Smooth muscle cell (in vitro differentiated cells): Measurements from ENCODE around the gene SIGLEC15. TPM values are rescaled to one million over a fixed set of nuclear protein-coding genes. Genes with fewer than 3 reads are reported as not detected.
A peak's percentile ranks its signal among the peaks of the same experiment; 100 is the strongest.

Experiments used
- DNase-seq: peaks from one replicate; lab custom pipeline; 2025; ENCODE audit not compliant: unreplicated experiment; lab: John Stamatoyannopoulos, UW
- H2AFZ ChIP-seq: fragments of 200-600 bp; sonication (generic); 2 replicates; pipeline ENCODE4 v1.6.0; 2016; ENCODE audit warnings: antibody characterized with exemption, low read depth, mild to moderate bottlenecking
- H3F3A ChIP-seq: fragments of 200-600 bp; sonication (generic); 2 replicates; pipeline ENCODE4 v1.6.0; 2017; ENCODE audit warnings: antibody characterized with exemption, low read depth
- H3K27ac ChIP-seq: fragments of 200-600 bp; sonication (generic); 2 replicates; pipeline ENCODE4 v1.5.1; 2016; ENCODE audit warnings: low read depth, mild to moderate bottlenecking
- H3K27me3 ChIP-seq: fragments of 200-600 bp; sonication (generic); 2 replicates; pipeline ENCODE4 v1.6.1; 2016; ENCODE audit warnings: low read depth, mild to moderate bottlenecking
- H3K36me3 ChIP-seq: fragments of 200-600 bp; sonication (generic); 2 replicates; pipeline ENCODE4 v1.5.1; 2016; ENCODE audit warnings: low read depth
- H3K4me1 ChIP-seq: fragments of 200-600 bp; sonication (generic); 2 replicates; pipeline ENCODE4 v1.5.1; 2016; ENCODE audit warnings: low read depth
- H3K4me2 ChIP-seq: fragments of 200-600 bp; sonication (generic); 2 replicates; pipeline ENCODE4 v1.6.0; 2016; ENCODE audit warnings: mild to moderate bottlenecking
- H3K4me3 ChIP-seq: fragments of 200-600 bp; sonication (generic); 2 replicates; pipeline ENCODE4 v1.5.1; 2016; ENCODE audit warnings: mild to moderate bottlenecking
- H3K79me2 ChIP-seq: fragments of 200-600 bp; sonication (generic); 2 replicates; pipeline ENCODE4 v1.6.0; 2016; ENCODE audit warnings: low read depth, mild to moderate bottlenecking
- H3K9ac ChIP-seq: fragments of 200-600 bp; sonication (generic); 2 replicates; pipeline ENCODE4 v1.6.0; 2016; ENCODE audit warnings: low read depth
- H3K9me3 ChIP-seq: fragments of 200-600 bp; sonication (generic); replicated peaks from 2 replicates; pipeline ENCODE4 v1.5.1; 2016; ENCODE audit warnings: low read depth
- H4K20me1 ChIP-seq: fragments of 200-600 bp; sonication (generic); 2 replicates; pipeline ENCODE4 v1.6.0; 2016; ENCODE audit warnings: low read depth
- CTCF ChIP-seq: fragments of 200-600 bp; sonication (generic); IDR thresholded peaks from 2 replicates; pipeline ENCODE4 v1.5.1; 2017; ENCODE audit warnings: borderline replicate concordance, mild to moderate bottlenecking, antibody characterized with exemption; ENCODE audit not compliant: insufficient read depth, poor library complexity, severe bottlenecking
- WGBS: methylation state at CpG from one replicate; pipeline ENCODE4 v1.1.7; 2016; ENCODE audit warnings: low lambda C conversion rate; 5-methylcytosine and 5-hydroxymethylcytosine counted together
- polyA plus RNA-seq: library from polyadenylated mRNA; unstranded; fragments of >200 nt; fragmentation: Nextera tagmentation; extraction: Ambion mirVana; gene quantifications from 2 replicates; pipeline ENCODE4 v1.2.1, GENCODE V29; 2016
- total RNA-seq: library from RNA; depleted of rRNA; stranded (reverse); fragments of >200 nt; gene quantifications from 2 replicates; pipeline ENCODE4 v1.2.3, GENCODE V29; 2014

SIGLEC15 gene
- total and polyA plus RNA-seq, 2 experiments from 2014 or later: 0.58 to 1.4 TPM

GRCh38 chr18:45838302-45839070 lies 13.0 kb downstream of the SIGLEC15 start:
- no peak overlapping the region for H3K4me2 ChIP-seq
- peaks cover 14% of the 10 kb centered on the region for H3K27me3 ChIP-seq
- no peaks in the 10 kb centered on the region for H3K9me3 ChIP-seq
- no peaks in the 10 kb centered on the region for H3K4me1 ChIP-seq
- no peak for DNase-seq
- 97% methylated on average over 41 of the region's 53 CpGs for WGBS
- no peaks in the 10 kb centered on the region for H3K36me3 ChIP-seq
- no peak for TF ChIP-seq CTCF
- no peak overlapping the region for H2AFZ ChIP-seq
- no peaks in the 10 kb centered on the region for H3K79me2 ChIP-seq
- H3K27ac ChIP-seq: no peak overlapping the region
- no peaks in the 10 kb centered on the region for H3F3A ChIP-seq
- H3K9ac ChIP-seq: no peak overlapping the region
- H4K20me1 ChIP-seq: no peaks in the 10 kb centered on the region
- no peak overlapping the region for H3K4me3 ChIP-seq

- Histone ChIP-seq H3K36me3 (no peaks in the 10 kb centered on the region), H3K4me3 (no peak overlapping the region), H3F3A (no peaks in the 10 kb centered on the region), H3K27me3 (peaks cover 14% of the 10 kb centered on the region), H3K4me2 (no peak overlapping the region), H2AFZ (no peak overlapping the region), H3K27ac (no peak overlapping the region), H4K20me1 (no peaks in the 10 kb centered on the region), H3K4me1 (no peaks in the 10 kb centered on the region), H3K9me3 (no peaks in the 10 kb centered on the region), H3K9ac (no peak overlapping the region), H3K79me2 (no peaks in the 10 kb centered on the region)
- TF ChIP-seq CTCF: peak; percentile 49
- DNase-seq: no peak
- WGBS: 81% methylated on average over 13 of the region's 13 CpGs
These were observed 14.2 kb downstream of the SIGLEC15 start for GRCh38 chr18:45839414-45840395.

GRCh38 chr18:45841060-45841764 lies 15.7 kb downstream of the SIGLEC15 start:
- Histone ChIP-seq H3K9ac (no peak overlapping the region), H3K79me2 (no peaks in the 10 kb centered on the region), H3K27me3 (peaks cover 11% of the 10 kb centered on the region), H3K9me3 (no peaks in the 10 kb centered on the region), H3K4me1 (peaks cover 4% of the 10 kb centered on the region), H3F3A (no peaks in the 10 kb centered on the region), H2AFZ (no peak overlapping the region), H4K20me1 (no peaks in the 10 kb centered on the region), H3K36me3 (no peaks in the 10 kb centered on the region), H3K4me2 (no peak overlapping the region), H3K4me3 (no peak overlapping the region), H3K27ac (no peak overlapping the region)
- no peak for DNase-seq
- no peak for TF ChIP-seq CTCF
- WGBS: 81% methylated on average over 17 of the region's 17 CpGs
